WTC11 (cell line): ENCODE results near the gene ODAD3. TPM values are rescaled to one million over a fixed set of nuclear protein-coding genes. Genes with fewer than 3 reads are reported as not detected.

Experiments used
- ATAC-seq: fragments of 200-7000 bp; cut with Tn5 transposase; 2 replicates; pipeline ENCODE4 v1.10.0; 2021; ENCODE audit warnings: mild to moderate bottlenecking, moderate library complexity
- CTCF ChIA-PET: fragments of 300-600 bp; sonication (Branson Sonifier 250); formaldehyde crosslinking; loops from one replicate; lab custom pipeline; 2021; ENCODE audit warnings: antibody characterized with exemption; lab: Charles Lee
- POLR2A ChIA-PET: fragments of 350-600 bp; sonication (Branson Sonifier 250); formaldehyde crosslinking; loops from one replicate; lab custom pipeline; 2021; ENCODE audit warnings: antibody characterized with exemption; lab: Charles Lee
- DNase-seq: peaks from one replicate; pipeline ENCODE4 v3.0.0; 2021; ENCODE audit warnings: low spot score
- H3K27ac Mint-ChIP-seq: 2 replicates; pipeline ENCODE4 v1.8.0; 2021; ENCODE audit warnings: mixed read lengths
- H3K27me3 Mint-ChIP-seq: 2 replicates; pipeline ENCODE4 v1.8.0; 2021; ENCODE audit warnings: low read depth, mild to moderate bottlenecking, moderate library complexity, mixed read lengths
- H3K36me3 Mint-ChIP-seq: 2 replicates; pipeline ENCODE4 v1.8.0; 2021; ENCODE audit warnings: mixed read lengths
- H3K4me1 Mint-ChIP-seq: 2 replicates; pipeline ENCODE4 v1.8.0; 2022; ENCODE audit warnings: mixed read lengths
- H3K4me3 Mint-ChIP-seq: 2 replicates; pipeline ENCODE4 v1.8.0; 2021; ENCODE audit warnings: mild to moderate bottlenecking, moderate library complexity, mixed read lengths
- H3K9me3 Mint-ChIP-seq: 2 replicates; pipeline ENCODE4 v1.8.0; 2021; ENCODE audit warnings: mixed read lengths
- CBFB ChIP-seq: sonication (generic); formaldehyde crosslinking; IDR thresholded peaks from 2 replicates; pipeline ENCODE4 v1.8.1; 2022; ENCODE audit warnings: mild to moderate bottlenecking, low read depth, missing genetic modification reagents
- ESRRA ChIP-seq: sonication (generic); formaldehyde crosslinking; IDR thresholded peaks from 2 replicates; pipeline ENCODE4 v1.8.1; 2022; ENCODE audit warnings: mild to moderate bottlenecking, missing genetic modification reagents, borderline replicate concordance
- ETV6 ChIP-seq: sonication (generic); formaldehyde crosslinking; IDR thresholded peaks from 2 replicates; pipeline ENCODE4 v1.8.1; 2022; ENCODE audit warnings: mild to moderate bottlenecking, missing genetic modification reagents
- GRHL2 ChIP-seq: fragments of 250-450 bp; sonication (Bioruptor Pico); IDR thresholded peaks from 2 replicates; pipeline ENCODE4 v1.8.0; 2022; ENCODE audit warnings: mild to moderate bottlenecking, moderate library complexity; ENCODE audit not compliant: insufficient replicate concordance, severe bottlenecking
- JAZF1 ChIP-seq: fragments of 250-450 bp; sonication (Bioruptor Pico); IDR thresholded peaks from 2 replicates; pipeline ENCODE4 v1.9.0; 2021; ENCODE audit warnings: moderate library complexity, mild to moderate bottlenecking, inconsistent platforms
- JUN ChIP-seq: sonication (generic); formaldehyde crosslinking; IDR thresholded peaks from 2 replicates; pipeline ENCODE4 v1.8.0; 2023; ENCODE audit warnings: mild to moderate bottlenecking, missing genetic modification reagents
- NFATC4 ChIP-seq: fragments of 250-450 bp; sonication (Bioruptor Pico); IDR thresholded peaks from 2 replicates; pipeline ENCODE4 v1.9.0; 2021; ENCODE audit warnings: mild to moderate bottlenecking
- NR3C1 ChIP-seq: sonication (generic); formaldehyde crosslinking; conservative IDR thresholded peaks from 2 replicates; pipeline ENCODE4 v1.8.1; 2023; ENCODE audit warnings: low read depth, mild to moderate bottlenecking, missing genetic modification reagents
- SP1 ChIP-seq: sonication (generic); formaldehyde crosslinking; conservative IDR thresholded peaks from 2 replicates; pipeline ENCODE4 v1.8.1; 2022; ENCODE audit warnings: missing genetic modification reagents
- TCF7 ChIP-seq: sonication (generic); formaldehyde crosslinking; IDR thresholded peaks from 2 replicates; pipeline ENCODE4 v1.8.0; 2022; ENCODE audit warnings: mild to moderate bottlenecking, low read depth, missing genetic modification reagents, moderate library complexity
- TEAD4 ChIP-seq: sonication (generic); formaldehyde crosslinking; IDR thresholded peaks from 2 replicates; pipeline ENCODE4 v1.8.0; 2022; ENCODE audit warnings: mild to moderate bottlenecking, missing genetic modification reagents
- ZNF121 ChIP-seq: sonication (generic); formaldehyde crosslinking; IDR thresholded peaks from 2 replicates; pipeline ENCODE4 v1.8.0; 2023; ENCODE audit warnings: missing genetic modification reagents
- total RNA-seq: library from RNA; stranded (reverse); gene quantifications from 3 replicates; pipeline ENCODE4 v1.2.3, GENCODE V29; 2021
- TF ChIP-seq, protein P1 (sequence below): sonication (generic); formaldehyde crosslinking; IDR thresholded peaks from 2 replicates; pipeline ENCODE4 v1.8.0; 2023; ENCODE audit warnings: mild to moderate bottlenecking, missing genetic modification reagents
- TF ChIP-seq, protein P2 (sequence below): sonication (generic); formaldehyde crosslinking; IDR thresholded peaks from 2 replicates; pipeline ENCODE4 v1.8.1; 2022; ENCODE audit warnings: low read depth, mild to moderate bottlenecking, moderate library complexity, missing genetic modification reagents, borderline replicate concordance
- TF ChIP-seq, protein P3 (sequence below): fragments of 250-450 bp; sonication (Bioruptor Pico); conservative IDR thresholded peaks from 2 replicates; pipeline ENCODE4 v1.9.0; 2021; ENCODE audit warnings: mild to moderate bottlenecking
- TF ChIP-seq, protein P4 (sequence below): sonication (generic); formaldehyde crosslinking; IDR thresholded peaks from 2 replicates; pipeline ENCODE4 v1.8.0; 2022; ENCODE audit warnings: mild to moderate bottlenecking, missing genetic modification reagents
- TF ChIP-seq, protein P5 (sequence below): sonication (generic); formaldehyde crosslinking; IDR thresholded peaks from 2 replicates; pipeline ENCODE4 v1.8.1; 2022; ENCODE audit warnings: mild to moderate bottlenecking, missing genetic modification reagents, moderate library complexity, borderline replicate concordance
- TF ChIP-seq, protein P6 (sequence below): fragments of 250-450 bp; sonication (Bioruptor Pico); IDR thresholded peaks from 2 replicates; pipeline ENCODE4 v1.9.0; 2021; ENCODE audit warnings: mild to moderate bottlenecking, borderline replicate concordance
- TF ChIP-seq, protein P7 (sequence below): sonication (generic); formaldehyde crosslinking; IDR thresholded peaks from 2 replicates; pipeline ENCODE4 v1.8.1; 2022; ENCODE audit warnings: mild to moderate bottlenecking, moderate library complexity, missing genetic modification reagents

Gene ODAD3
- total RNA-seq, 1 experiment from 2014 or later, result 4.1 TPM

DNA sequence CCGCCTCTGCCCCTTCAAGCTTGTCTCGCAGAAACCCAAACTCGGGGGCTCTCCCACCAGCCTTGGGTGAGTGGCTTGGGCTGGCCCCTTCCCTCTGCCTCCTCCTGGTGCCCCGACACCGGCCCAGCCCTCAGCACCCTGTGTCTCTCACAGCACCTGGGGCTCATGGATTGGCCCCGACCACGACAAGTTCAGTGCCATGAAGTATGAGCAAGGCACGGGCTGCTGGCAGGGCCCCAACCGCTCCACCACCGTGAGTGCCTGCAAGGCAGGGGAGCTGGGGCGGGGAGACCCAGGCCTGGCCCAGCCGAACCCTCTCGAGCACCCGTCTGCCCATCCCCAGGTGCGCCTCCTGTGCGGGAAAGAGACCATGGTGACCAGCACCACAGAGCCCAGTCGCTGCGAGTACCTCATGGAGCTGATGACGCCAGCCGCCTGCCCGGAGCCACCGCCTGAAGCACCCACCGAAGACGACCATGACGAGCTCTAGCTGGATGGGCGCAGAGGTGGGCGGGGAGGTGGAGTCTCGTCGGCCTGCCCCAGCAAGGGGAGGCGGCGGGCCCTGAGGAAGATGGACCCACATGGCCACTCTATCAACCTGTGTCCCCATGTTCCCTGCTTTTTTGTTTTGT is 14.1 kb upstream of the ODAD3 start:
- CTCF ChIA-PET, result interaction anchor here (0.8 to 4.7 kb wide), 5 partner anchors 14 to 155 kb away, joined by 3 to 18 read pairs (median 5); partner anchors contain the start of genes ODAD3, PRKCSH and SWSAP1
- Mint-ChIP-seq H3K27ac (no peak overlapping the region), H3K9me3 (no peaks in the 10 kb centered on the region), H3K27me3 (no peaks in the 10 kb centered on the region; the same call in 1 of the 2 replicates), H3K4me3 (no peak overlapping the region), H3K36me3 (peaks cover 4% of the 10 kb centered on the region), H3K4me1 (peaks cover 23% of the 10 kb centered on the region)
- ATAC-seq (no peak), DNase-seq (no peak)
- POLR2A ChIA-PET, result no interaction called here
- no peak for TF ChIP-seq CBFB (CRISPR knock-in tag)
- TF ChIP-seq, protein P1, sequence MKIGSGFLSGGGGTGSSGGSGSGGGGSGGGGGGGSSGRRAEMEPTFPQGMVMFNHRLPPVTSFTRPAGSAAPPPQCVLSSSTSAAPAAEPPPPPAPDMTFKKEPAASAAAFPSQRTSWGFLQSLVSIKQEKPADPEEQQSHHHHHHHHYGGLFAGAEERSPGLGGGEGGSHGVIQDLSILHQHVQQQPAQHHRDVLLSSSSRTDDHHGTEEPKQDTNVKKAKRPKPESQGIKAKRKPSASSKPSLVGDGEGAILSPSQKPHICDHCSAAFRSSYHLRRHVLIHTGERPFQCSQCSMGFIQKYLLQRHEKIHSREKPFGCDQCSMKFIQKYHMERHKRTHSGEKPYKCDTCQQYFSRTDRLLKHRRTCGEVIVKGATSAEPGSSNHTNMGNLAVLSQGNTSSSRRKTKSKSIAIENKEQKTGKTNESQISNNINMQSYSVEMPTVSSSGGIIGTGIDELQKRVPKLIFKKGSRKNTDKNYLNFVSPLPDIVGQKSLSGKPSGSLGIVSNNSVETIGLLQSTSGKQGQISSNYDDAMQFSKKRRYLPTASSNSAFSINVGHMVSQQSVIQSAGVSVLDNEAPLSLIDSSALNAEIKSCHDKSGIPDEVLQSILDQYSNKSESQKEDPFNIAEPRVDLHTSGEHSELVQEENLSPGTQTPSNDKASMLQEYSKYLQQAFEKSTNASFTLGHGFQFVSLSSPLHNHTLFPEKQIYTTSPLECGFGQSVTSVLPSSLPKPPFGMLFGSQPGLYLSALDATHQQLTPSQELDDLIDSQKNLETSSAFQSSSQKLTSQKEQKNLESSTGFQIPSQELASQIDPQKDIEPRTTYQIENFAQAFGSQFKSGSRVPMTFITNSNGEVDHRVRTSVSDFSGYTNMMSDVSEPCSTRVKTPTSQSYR (CRISPR knock-in tag), result no peak
- TF ChIP-seq, protein P2, sequence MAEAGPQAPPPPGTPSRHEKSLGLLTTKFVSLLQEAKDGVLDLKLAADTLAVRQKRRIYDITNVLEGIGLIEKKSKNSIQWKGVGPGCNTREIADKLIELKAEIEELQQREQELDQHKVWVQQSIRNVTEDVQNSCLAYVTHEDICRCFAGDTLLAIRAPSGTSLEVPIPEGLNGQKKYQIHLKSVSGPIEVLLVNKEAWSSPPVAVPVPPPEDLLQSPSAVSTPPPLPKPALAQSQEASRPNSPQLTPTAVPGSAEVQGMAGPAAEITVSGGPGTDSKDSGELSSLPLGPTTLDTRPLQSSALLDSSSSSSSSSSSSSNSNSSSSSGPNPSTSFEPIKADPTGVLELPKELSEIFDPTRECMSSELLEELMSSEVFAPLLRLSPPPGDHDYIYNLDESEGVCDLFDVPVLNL, result no peak
- no peak for TF ChIP-seq TEAD4 (CRISPR knock-in tag)
- no peak for TF ChIP-seq NFATC4
- TF ChIP-seq, protein P3, sequence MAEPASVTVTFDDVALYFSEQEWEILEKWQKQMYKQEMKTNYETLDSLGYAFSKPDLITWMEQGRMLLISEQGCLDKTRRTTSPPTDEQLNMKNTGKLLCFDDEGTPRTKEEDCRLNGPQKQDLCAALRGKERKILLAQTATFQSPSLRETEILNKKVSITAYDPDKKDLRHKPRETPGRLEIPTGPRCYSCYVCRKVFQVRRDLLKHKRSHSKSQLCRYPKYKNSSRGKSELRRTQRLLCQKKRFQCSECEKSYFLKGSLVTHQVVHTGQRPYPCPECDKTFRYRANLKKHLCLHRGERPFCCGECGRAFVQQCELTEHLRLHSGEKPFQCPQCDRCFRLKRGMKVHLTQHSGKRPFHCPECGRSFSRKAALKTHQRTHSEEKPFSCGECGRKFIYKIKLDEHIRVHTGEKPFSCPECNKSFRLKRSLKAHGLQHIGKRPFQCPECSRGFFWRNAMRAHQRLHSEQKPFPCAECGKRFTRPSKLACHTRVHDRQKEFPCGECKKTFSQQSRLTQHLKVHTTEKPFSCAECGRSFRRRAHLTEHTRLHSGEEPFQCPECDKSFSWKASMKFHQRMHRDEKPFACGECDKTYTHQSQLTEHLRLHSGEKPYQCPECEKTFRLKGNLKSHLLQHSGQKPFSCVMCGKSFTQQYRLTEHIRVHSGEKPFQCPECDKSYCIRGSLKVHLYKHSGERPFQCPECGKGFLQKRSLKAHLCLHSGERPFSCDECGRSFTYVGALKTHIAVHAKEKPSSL, result no peak
- TF ChIP-seq, protein P4, sequence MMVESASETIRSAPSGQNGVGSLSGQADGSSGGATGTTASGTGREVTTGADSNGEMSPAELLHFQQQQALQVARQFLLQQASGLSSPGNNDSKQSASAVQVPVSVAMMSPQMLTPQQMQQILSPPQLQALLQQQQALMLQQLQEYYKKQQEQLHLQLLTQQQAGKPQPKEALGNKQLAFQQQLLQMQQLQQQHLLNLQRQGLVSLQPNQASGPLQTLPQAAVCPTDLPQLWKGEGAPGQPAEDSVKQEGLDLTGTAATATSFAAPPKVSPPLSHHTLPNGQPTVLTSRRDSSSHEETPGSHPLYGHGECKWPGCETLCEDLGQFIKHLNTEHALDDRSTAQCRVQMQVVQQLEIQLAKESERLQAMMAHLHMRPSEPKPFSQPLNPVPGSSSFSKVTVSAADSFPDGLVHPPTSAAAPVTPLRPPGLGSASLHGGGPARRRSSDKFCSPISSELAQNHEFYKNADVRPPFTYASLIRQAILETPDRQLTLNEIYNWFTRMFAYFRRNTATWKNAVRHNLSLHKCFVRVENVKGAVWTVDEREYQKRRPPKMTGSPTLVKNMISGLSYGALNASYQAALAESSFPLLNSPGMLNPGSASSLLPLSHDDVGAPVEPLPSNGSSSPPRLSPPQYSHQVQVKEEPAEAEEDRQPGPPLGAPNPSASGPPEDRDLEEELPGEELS, result no peak
- no peak for TF ChIP-seq ETV6 (CRISPR knock-in tag)
- TF ChIP-seq, protein P5, sequence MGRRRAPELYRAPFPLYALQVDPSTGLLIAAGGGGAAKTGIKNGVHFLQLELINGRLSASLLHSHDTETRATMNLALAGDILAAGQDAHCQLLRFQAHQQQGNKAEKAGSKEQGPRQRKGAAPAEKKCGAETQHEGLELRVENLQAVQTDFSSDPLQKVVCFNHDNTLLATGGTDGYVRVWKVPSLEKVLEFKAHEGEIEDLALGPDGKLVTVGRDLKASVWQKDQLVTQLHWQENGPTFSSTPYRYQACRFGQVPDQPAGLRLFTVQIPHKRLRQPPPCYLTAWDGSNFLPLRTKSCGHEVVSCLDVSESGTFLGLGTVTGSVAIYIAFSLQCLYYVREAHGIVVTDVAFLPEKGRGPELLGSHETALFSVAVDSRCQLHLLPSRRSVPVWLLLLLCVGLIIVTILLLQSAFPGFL, result no peak
- TF ChIP-seq, protein P6, sequence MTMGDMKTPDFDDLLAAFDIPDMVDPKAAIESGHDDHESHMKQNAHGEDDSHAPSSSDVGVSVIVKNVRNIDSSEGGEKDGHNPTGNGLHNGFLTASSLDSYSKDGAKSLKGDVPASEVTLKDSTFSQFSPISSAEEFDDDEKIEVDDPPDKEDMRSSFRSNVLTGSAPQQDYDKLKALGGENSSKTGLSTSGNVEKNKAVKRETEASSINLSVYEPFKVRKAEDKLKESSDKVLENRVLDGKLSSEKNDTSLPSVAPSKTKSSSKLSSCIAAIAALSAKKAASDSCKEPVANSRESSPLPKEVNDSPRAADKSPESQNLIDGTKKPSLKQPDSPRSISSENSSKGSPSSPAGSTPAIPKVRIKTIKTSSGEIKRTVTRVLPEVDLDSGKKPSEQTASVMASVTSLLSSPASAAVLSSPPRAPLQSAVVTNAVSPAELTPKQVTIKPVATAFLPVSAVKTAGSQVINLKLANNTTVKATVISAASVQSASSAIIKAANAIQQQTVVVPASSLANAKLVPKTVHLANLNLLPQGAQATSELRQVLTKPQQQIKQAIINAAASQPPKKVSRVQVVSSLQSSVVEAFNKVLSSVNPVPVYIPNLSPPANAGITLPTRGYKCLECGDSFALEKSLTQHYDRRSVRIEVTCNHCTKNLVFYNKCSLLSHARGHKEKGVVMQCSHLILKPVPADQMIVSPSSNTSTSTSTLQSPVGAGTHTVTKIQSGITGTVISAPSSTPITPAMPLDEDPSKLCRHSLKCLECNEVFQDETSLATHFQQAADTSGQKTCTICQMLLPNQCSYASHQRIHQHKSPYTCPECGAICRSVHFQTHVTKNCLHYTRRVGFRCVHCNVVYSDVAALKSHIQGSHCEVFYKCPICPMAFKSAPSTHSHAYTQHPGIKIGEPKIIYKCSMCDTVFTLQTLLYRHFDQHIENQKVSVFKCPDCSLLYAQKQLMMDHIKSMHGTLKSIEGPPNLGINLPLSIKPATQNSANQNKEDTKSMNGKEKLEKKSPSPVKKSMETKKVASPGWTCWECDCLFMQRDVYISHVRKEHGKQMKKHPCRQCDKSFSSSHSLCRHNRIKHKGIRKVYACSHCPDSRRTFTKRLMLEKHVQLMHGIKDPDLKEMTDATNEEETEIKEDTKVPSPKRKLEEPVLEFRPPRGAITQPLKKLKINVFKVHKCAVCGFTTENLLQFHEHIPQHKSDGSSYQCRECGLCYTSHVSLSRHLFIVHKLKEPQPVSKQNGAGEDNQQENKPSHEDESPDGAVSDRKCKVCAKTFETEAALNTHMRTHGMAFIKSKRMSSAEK (CRISPR knock-in tag), result no peak
- TF ChIP-seq JAZF1 (CRISPR knock-in tag), result no peak
- TF ChIP-seq JUN (CRISPR knock-in tag), result no peak
- TF ChIP-seq, protein P7, sequence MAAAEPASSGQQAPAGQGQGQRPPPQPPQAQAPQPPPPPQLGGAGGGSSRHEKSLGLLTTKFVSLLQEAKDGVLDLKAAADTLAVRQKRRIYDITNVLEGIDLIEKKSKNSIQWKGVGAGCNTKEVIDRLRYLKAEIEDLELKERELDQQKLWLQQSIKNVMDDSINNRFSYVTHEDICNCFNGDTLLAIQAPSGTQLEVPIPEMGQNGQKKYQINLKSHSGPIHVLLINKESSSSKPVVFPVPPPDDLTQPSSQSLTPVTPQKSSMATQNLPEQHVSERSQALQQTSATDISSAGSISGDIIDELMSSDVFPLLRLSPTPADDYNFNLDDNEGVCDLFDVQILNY, result no peak
- TF ChIP-seq TCF7 (CRISPR knock-in tag), result no peak
- no peak for TF ChIP-seq NR3C1 (CRISPR knock-in tag)
- no peak for TF ChIP-seq SP1 (CRISPR knock-in tag)
- TF ChIP-seq ESRRA, result no peak
- TF ChIP-seq GRHL2, result no peak
- TF ChIP-seq ZNF121, result no peak
